GM19193 (cell line): ENCODE results near the gene SCAF1.

Experiments used
- POLR2A ChIP-seq: IDR thresholded peaks from 4 replicates; pipeline ENCODE4 v1.6.1; 2011; ENCODE audit not compliant: insufficient read depth, insufficient read length; ENCODE audit errors: extremely low read depth

The SCAF1 gene

DNA sequence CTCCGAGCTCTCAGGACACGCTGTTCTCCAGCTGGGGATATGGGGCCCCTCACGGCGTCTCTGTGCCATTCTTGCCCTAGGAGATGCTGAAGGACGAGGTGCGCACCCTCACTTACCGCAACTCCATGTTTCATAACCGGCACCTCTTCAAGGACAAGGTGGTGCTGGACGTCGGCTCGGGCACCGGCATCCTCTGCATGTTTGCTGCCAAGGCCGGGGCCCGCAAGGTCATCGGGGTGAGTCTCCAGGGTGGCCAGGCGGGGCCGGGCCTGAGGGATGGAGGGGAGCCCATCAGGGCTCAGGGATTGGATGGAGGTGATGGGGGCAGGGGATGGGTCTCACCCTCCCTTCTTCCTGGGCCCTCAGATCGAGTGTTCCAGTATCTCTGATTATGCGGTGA lies 39.8 kb downstream of the SCAF1 start:
- no peak for TF ChIP-seq POLR2A

DNA sequence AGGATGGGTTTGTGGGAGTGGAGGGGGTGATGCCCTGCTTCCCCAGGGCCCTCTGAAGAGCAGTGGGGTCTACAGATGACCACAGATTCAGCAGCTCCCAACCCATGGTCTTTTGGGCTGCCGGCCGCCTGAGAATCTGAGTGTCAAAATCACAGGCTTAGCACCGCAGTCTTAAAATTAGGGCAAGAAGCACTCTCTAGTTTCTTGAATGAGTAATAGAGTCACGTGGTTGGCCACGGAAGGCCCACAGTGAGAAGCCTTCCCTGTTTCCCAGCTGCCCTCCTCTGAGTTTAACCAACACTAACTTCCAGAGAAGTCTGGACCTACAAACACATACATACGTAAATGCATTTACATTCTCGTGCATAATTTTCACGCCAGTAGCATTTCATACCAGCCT lies 40.3 kb downstream of the SCAF1 start:
- TF ChIP-seq POLR2A: no peak

DNA sequence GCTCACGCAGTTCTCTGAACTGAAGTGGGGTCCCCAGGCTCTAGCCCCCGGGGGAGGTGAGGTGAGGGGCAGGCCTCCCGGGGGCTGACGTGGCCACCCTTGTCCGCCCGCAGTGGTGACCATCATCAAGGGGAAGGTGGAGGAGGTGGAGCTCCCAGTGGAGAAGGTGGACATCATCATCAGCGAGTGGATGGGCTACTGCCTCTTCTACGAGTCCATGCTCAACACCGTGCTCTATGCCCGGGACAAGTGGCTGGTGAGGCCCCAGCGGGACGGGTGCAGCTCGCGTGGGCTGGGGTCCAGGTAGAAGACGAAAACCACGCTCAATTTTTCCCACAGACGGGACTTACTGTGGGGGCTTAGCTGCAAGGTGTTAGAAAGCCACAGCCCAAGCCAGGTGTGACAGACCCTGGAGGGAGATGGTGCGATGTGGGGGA lies 41.8 kb downstream of the SCAF1 start:
- no peak for TF ChIP-seq POLR2A

DNA sequence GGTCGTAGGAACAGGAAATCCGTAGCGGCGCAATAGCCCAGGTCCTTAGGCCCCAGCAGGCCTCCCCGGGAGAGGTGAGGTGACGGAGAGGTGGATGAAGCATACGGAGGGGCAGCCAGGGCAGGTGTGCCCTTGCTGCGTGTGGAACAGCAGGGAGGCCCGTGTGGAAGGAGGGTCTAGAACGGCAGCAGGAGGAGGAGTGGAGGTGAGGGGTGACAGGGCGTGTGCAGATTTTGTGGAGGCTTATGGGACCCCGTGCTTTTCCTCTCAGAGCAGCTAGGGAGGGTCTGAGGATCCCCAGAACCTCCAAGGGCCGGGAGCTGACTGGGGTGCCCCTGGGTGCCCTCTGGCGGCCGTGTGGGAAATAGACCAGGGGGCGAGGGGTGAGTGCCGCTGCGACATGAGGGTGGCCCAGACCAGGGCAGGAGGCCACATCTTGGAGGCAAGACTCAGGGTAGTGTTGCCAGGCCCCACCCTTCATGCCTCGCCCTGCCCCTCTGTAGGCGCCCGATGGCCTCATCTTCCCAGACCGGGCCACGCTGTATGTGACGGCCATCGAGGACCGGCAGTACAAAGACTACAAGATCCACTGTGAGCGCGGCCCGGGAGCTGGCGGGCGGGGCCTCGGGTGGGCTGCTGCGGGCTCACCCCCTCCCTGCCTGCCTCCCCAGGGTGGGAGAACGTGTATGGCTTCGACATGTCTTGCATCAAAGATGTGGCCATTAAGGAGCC lies 42.4 kb downstream of the SCAF1 start:
- no peak for TF ChIP-seq POLR2A

DNA sequence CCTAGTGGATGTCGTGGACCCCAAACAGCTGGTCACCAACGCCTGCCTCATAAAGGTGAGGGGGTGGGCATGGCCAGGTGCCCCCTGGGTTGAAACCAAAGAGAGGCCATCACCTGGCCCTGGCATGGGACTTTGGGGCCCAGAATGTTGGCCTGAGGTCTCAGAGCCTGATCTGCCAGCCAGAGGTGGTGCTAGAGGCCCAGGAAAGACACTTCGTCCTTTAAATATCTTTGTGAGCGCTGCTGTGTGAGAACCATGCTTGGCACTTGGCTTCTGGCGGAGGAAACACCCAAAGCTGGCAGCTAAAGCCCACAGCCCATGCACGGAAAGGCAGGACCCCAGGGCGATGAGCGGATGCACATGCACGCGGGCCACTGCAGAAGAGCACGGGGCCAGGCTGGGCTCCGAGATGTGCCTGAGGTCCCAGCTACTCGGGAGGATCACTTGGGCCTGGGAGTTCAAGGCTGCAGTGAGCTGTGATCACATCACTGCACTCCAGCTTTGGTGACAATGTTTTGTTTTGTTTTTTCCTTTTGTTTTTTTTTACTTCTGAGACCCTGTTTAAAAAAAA lies 43.1 kb downstream of the SCAF1 start:
- TF ChIP-seq POLR2A: no peak

DNA sequence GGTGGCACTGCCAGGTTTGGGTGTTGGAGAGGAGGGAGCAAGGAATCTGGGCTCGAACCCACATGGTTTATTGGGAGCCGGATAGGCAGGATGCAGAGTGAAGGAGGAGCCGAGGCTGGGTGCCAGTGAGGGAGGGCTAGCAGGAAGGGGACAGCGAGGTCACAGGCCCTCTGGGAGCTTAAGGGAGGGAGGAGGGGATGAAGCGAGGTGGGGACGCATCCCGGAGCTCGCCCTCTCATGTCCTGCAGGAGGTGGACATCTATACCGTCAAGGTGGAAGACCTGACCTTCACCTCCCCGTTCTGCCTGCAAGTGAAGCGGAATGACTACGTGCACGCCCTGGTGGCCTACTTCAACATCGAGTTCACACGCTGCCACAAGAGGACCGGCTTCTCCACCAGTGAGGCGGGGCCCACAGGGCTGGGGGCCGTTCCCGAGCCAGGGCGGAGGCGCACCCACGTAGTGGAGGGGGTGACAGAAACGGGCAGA lies 43.9 kb downstream of the SCAF1 start:
- peak; percentile 2 for TF ChIP-seq POLR2A

DNA sequence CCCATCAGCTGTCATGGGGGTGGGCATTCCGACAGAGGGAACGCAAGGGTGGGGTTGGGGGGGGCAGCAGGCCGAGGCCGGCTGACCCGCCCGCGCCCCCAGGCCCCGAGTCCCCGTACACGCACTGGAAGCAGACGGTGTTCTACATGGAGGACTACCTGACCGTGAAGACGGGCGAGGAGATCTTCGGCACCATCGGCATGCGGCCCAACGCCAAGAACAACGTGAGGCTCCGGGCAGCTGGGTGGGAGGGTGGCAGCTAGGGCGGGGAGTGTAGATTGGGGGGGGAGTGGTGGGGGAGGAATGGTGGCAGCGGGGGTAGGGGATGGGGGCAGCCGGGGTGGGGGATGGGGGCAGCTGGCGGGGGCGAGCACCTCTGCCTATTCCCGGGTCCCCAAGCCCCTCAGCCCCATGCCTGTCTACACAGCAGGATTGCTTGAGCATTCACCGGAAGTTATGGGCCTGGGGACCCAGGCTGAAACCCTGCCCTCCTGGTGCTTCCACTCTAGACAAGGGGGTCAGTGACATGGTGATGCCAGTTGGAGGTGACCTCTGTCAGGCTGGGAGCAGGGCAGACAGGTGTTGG lies 44.6 kb downstream of the SCAF1 start:
- no peak for TF ChIP-seq POLR2A

DNA sequence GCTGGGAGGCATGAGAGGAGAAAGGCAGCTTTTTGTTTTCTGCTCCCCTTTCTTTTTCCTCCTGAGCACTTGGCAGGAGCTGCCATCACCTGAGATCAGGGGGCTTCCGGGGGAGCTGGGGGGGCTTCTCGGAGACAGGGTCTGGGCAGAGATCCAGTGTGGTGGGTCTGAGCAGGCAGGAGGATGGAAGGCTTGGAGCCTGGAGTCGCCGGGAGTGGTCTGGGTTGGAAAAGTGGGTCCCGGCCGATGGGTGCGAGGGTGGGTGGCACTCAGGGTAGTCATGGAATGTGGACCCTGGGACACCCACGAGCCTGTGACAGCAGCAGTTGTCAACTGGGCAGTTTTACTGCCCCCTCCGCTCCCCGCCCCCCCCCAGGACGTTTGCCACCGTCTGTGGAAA lies 45.1 kb downstream of the SCAF1 start:
- no peak for TF ChIP-seq POLR2A

DNA sequence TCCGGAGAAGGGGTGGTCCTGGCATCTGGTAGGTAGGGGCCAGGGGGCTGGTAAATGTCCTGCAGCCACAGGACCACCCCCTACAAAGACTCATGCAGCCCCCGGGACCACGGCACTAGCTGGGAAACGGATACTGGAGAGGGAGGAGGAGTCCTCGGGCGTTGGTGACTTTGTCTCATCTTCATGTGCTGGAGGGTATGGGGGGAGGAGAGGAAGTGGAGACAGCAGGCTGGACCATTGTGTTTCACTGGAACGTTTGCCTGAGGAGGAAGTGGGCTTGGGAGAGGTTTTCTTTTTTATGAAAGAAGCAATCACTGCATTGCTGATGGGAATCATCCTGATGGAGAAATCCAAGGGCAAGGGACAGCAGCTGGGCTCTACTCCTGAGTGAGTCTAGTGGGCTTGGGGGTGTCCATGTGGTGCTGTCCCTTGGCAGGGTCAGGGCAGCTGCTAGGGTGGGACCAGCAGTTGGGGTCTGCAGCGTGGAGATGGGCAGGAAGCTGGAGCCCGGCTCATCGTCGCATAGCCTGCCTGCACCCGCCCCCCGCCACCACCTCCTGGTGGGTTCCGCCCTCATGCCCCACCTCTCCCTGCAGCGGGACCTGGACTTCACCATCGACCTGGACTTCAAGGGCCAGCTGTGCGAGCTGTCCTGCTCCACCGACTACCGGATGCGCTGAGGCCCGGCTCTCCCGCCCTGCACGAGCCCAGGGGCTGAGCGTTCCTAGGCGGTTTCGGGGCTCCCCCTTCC lies 45.7 kb downstream of the SCAF1 start:
- peak; percentile 7 for TF ChIP-seq POLR2A

DNA sequence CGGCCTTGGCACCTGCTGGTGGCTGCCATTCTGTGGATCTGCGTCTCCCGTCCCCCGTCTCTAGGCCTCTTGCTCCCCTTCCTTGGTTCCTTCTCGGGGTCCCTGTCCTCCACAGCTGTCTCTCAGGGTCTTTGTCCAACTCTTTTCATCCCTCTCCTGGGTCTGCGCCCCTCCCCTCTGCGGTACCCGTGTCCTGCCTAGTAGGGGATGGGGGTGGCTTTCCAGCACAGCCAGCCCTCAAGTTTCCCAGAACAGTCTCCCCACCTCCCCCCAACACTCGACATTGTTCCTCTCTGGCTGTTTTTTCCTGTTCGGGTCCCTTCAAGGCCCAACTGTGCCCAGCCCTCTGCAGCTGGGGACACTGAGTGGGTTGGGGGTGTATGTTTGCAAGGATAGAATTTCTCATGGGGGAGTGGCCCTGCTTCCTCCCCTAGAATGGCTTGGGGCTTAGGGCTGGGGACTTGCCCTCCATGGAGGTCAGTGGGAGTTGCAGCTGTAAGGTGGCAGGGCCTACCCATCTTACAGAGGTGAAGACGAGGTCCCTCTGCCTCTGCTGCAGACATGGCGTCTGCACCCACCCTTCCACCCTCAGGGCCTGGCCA lies 46.6 kb downstream of the SCAF1 start:
- no peak for TF ChIP-seq POLR2A

DNA sequence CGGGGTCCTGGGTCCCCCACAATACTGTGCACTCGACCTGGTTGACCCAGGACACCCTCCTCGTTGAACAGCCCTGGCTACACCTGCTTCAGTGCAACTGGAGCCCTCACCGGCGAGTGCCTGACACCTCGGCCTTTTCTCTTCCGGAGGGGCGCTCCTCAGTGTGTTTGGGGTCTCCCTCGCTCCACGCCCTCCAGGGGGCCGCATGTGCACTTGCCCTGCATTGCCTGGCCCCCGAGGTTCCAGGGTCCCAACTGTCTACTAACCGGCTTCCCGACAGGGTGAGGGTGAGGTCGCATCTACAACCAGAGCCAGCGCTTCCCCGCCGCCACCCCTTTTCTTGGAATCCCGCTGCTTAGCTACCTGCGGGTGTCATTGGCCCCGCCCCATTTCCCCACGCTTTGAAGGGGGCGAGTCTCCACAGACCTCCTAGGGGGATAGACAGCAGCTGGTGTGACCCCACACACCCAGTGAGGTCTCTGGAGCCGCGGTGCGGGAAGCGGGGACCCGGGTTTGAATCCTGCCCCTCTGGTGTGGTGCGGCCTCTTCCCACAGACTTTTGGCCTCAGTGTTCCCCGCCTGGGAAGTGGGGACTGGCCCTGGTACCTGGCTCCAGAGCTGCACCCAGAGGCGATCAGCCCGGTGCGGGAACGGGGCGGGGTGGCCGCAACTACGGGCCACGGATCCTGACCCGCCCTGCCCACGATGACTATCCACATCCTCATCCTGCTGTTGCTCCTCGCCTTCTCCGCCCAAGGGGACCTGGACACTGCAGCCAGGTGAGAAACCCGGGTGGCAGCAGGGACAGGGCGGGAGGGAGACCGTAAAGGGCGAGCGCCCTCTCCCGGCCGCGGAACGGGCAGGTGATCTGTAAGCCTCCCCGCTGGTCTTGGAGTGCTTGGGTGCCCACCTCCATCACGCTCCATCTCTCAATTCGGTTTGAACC lies 47.4 kb downstream of the SCAF1 start, which contains the start of gene ADM5:
TSS of gene ADM5 (plus strand) at position 462 of the 946 bp plus-strand sequence. CDS start at position 706, 244 bp downstream.
- TF ChIP-seq POLR2A: peak; percentile 27

DNA sequence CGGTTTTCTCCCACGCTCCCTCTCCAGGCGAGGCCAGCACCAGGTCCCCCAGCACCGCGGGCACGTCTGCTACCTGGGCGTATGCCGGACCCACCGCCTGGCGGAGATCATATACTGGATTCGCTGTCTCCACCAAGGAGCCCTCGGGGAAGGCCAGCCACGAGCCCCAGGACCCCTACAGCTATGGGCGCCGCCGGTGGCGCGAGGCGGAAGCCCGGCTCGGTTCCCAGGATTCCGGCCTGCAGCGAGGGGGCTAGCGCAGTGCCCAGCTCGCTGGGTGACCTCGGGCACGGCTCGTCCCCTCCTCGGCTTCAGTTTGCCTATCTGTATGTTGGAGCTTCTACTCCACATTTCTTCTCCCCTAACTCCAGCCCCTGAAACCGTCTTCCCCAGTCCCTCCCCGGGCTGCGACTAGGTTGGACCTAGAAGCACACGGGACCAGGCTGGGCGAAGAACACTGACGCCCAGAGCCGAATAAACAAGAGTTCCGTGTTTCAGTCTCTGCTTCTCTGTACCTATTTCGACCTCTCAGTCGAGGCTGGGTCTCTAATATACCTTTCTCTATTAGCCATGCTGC lies 48.2 kb downstream of the SCAF1 start:
- TF ChIP-seq POLR2A: no peak

DNA sequence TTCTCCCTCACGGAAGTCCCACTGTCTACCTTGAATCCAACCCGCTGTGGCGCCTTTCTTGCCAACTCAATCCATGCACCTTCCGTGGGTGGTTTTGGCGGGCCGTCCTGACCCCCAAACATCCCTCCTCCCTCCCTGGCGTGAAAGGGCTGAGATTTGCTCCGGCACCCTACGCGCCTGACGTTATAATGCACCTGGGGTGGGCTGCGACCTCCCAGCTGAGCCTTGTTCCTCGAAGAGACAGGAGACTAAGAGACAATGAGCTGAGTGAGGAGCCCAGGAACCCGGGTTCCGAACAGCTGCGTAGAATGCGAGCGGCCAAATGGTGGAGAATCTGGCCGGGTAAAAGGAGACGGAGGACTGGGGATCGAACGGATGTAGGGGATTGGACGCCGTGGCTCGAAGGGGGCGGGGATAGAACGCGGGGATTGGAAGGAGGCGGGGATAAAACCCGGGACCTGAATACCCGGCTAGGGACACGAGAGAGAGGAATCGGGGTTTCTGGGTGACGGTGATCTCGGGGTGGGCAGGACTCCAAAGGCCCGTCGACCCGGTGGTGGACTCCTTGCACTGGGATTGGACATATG lies 48.7 kb downstream of the SCAF1 start, which contains the start of gene CPT1C:
TSS of gene CPT1C (plus strand) at position 461 of the 587 bp plus-strand sequence. CDS start 1,137 bp downstream, outside the sequence.
- TF ChIP-seq POLR2A: no peak
